ENCODE results near the gene MRPL27.

- TF ChIP-seq, protein P1, sequence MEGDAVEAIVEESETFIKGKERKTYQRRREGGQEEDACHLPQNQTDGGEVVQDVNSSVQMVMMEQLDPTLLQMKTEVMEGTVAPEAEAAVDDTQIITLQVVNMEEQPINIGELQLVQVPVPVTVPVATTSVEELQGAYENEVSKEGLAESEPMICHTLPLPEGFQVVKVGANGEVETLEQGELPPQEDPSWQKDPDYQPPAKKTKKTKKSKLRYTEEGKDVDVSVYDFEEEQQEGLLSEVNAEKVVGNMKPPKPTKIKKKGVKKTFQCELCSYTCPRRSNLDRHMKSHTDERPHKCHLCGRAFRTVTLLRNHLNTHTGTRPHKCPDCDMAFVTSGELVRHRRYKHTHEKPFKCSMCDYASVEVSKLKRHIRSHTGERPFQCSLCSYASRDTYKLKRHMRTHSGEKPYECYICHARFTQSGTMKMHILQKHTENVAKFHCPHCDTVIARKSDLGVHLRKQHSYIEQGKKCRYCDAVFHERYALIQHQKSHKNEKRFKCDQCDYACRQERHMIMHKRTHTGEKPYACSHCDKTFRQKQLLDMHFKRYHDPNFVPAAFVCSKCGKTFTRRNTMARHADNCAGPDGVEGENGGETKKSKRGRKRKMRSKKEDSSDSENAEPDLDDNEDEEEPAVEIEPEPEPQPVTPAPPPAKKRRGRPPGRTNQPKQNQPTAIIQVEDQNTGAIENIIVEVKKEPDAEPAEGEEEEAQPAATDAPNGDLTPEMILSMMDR (IDR thresholded peaks at IDR 0.05 in 2 of 3, conservative IDR thresholded peaks at IDR 0.05 in 1 of 3; ENCODE audit: borderline replicate concordance in 1 of 3, insufficient read depth in 1 of 3, low read depth in 2 of 3, low read length in 2 of 3): no peak
- TF ChIP-seq POLR2AphosphoS5 (IDR thresholded peaks at IDR 0.05; ENCODE audit: low read depth, low read length): no peak
- TF ChIP-seq TCF7L2 (IDR thresholded peaks at IDR 0.05; ENCODE audit: borderline replicate concordance, extremely low read depth, insufficient read depth, insufficient read length): no peak
- no peak for TF ChIP-seq ZFX (IDR thresholded peaks at IDR 0.05)
- TF ChIP-seq EZH2 (IDR thresholded peaks at IDR 0.05): no peak
- TF ChIP-seq, protein P2, sequence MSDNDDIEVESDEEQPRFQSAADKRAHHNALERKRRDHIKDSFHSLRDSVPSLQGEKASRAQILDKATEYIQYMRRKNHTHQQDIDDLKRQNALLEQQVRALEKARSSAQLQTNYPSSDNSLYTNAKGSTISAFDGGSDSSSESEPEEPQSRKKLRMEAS (IDR thresholded peaks at IDR 0.05): no peak
- TF ChIP-seq, protein P3, sequence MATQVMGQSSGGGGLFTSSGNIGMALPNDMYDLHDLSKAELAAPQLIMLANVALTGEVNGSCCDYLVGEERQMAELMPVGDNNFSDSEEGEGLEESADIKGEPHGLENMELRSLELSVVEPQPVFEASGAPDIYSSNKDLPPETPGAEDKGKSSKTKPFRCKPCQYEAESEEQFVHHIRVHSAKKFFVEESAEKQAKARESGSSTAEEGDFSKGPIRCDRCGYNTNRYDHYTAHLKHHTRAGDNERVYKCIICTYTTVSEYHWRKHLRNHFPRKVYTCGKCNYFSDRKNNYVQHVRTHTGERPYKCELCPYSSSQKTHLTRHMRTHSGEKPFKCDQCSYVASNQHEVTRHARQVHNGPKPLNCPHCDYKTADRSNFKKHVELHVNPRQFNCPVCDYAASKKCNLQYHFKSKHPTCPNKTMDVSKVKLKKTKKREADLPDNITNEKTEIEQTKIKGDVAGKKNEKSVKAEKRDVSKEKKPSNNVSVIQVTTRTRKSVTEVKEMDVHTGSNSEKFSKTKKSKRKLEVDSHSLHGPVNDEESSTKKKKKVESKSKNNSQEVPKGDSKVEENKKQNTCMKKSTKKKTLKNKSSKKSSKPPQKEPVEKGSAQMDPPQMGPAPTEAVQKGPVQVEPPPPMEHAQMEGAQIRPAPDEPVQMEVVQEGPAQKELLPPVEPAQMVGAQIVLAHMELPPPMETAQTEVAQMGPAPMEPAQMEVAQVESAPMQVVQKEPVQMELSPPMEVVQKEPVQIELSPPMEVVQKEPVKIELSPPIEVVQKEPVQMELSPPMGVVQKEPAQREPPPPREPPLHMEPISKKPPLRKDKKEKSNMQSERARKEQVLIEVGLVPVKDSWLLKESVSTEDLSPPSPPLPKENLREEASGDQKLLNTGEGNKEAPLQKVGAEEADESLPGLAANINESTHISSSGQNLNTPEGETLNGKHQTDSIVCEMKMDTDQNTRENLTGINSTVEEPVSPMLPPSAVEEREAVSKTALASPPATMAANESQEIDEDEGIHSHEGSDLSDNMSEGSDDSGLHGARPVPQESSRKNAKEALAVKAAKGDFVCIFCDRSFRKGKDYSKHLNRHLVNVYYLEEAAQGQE (IDR thresholded peaks at IDR 0.05; ENCODE audit: low read depth): no peak
- no peak for TF ChIP-seq POLR2A (IDR thresholded peaks at IDR 0.05; ENCODE audit: borderline replicate concordance, extremely low read depth, insufficient read depth, insufficient read length)
- TF ChIP-seq SIN3A (IDR thresholded peaks at IDR 0.05; ENCODE audit: low read depth): no peak
- TF ChIP-seq ZBTB33 (IDR thresholded peaks at IDR 0.05; ENCODE audit: extremely low read depth, insufficient replicate concordance, low read length): no peak
- no peak for TF ChIP-seq EGR1 (IDR thresholded peaks at IDR 0.05; ENCODE audit: low read depth)
Observed at GRCh38 chr17:50359998-50360461, 13.0 kb downstream of the MRPL27 start.

Measured in HCT116 (cell line).